ENCODE data around the gene FOXA3.

GRCh38 chr19:45874620-45874966 lies 10.5 kb downstream of the FOXA3 start:
- TF ChIP-seq, protein P1, sequence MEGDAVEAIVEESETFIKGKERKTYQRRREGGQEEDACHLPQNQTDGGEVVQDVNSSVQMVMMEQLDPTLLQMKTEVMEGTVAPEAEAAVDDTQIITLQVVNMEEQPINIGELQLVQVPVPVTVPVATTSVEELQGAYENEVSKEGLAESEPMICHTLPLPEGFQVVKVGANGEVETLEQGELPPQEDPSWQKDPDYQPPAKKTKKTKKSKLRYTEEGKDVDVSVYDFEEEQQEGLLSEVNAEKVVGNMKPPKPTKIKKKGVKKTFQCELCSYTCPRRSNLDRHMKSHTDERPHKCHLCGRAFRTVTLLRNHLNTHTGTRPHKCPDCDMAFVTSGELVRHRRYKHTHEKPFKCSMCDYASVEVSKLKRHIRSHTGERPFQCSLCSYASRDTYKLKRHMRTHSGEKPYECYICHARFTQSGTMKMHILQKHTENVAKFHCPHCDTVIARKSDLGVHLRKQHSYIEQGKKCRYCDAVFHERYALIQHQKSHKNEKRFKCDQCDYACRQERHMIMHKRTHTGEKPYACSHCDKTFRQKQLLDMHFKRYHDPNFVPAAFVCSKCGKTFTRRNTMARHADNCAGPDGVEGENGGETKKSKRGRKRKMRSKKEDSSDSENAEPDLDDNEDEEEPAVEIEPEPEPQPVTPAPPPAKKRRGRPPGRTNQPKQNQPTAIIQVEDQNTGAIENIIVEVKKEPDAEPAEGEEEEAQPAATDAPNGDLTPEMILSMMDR (conservative IDR thresholded peaks at IDR 0.05 in 1 of 2, IDR thresholded peaks at IDR 0.05 in 1 of 2; ENCODE audit: extremely low read depth in 1 of 2, insufficient read depth in 1 of 2, low read depth in 1 of 2, low read length in 2 of 2), result no peak
- no peak for TF ChIP-seq EZH2 (IDR thresholded peaks at IDR 0.05; ENCODE audit: borderline replicate concordance, low read length)

Measured in mammary epithelial cell (primary cell).